ENCODE measurements around the gene CCDC85A. TPM values are rescaled to one million over a fixed set of nuclear protein-coding genes. Genes with fewer than 3 reads are reported as not detected.
"Not testable (repeated sequence)": the region's sequence is repeated elsewhere in the genome, so short reads cannot be mapped to it uniquely, and the experiment has no call there.

Gene CCDC85A
- total RNA-seq, 1 donor from 2014 or later: 2.2 TPM

DNA sequence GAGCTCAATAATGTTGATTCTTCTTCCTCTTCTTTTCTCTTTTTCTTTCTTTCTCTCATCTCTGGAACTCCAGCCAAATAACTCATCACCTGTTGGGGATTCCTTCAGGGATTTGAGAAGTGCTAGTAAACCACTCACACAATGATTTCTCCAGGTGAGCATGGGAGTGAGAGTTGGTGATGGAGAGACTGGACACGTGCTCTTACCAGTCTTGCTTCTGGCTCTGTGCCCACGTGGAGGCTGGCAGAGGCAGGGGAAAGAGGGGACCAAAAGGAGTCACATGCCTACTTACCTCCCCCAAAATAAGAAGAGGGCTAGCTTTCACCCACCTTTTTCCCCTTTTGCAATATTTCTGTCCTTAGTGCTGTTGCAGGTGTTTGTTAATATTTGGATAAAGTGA is 28.6 kb upstream of the CCDC85A start:
- Mint-ChIP-seq H3K4me1 (no peaks in the 10 kb centered on the region), H3K27me3 (ENCODE audit: low read depth) (peaks cover 11% of the 10 kb centered on the region), H3K4me3 (no peak overlapping the region), H3K27ac (no peak overlapping the region), H3K9me3 (peaks cover 3% of the 10 kb centered on the region), H3K36me3 (no peaks in the 10 kb centered on the region)
- no peak for DNase-seq (ENCODE audit: low spot score in 2 of 2, unreplicated experiment in 2 of 2)
- TF ChIP-seq, protein P1, sequence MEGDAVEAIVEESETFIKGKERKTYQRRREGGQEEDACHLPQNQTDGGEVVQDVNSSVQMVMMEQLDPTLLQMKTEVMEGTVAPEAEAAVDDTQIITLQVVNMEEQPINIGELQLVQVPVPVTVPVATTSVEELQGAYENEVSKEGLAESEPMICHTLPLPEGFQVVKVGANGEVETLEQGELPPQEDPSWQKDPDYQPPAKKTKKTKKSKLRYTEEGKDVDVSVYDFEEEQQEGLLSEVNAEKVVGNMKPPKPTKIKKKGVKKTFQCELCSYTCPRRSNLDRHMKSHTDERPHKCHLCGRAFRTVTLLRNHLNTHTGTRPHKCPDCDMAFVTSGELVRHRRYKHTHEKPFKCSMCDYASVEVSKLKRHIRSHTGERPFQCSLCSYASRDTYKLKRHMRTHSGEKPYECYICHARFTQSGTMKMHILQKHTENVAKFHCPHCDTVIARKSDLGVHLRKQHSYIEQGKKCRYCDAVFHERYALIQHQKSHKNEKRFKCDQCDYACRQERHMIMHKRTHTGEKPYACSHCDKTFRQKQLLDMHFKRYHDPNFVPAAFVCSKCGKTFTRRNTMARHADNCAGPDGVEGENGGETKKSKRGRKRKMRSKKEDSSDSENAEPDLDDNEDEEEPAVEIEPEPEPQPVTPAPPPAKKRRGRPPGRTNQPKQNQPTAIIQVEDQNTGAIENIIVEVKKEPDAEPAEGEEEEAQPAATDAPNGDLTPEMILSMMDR (IDR thresholded peaks at IDR 0.05; ENCODE audit: unreplicated experiment): no peak

DNA sequence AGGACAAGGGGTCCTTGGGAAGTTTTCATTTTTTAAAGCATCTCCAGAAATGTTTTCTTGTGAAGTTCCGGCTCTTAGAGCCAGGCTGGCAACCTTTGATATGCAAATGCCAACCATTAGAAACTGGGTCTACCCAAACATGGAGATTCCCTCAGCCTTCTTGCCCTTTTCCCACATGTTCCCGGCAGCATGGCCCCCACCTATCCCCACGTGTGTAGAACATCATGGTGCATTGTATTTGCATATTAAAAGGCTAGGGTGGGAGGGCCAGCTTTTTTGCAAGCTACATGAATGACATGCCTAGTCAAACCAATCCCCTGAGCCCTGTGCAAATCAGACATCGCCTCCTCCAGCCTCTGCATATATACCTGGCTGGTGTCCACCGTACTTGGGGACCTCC is 23.9 kb upstream of the CCDC85A start:
- H3K27me3 Mint-ChIP-seq (ENCODE audit: low read depth); H3K4me1 Mint-ChIP-seq; DNase-seq (ENCODE audit: low spot score in 2 of 2, unreplicated experiment in 2 of 2); H3K9me3 Mint-ChIP-seq; H3K27ac Mint-ChIP-seq; H3K4me3 Mint-ChIP-seq; H3K36me3 Mint-ChIP-seq: not testable (repeated sequence)

DNA sequence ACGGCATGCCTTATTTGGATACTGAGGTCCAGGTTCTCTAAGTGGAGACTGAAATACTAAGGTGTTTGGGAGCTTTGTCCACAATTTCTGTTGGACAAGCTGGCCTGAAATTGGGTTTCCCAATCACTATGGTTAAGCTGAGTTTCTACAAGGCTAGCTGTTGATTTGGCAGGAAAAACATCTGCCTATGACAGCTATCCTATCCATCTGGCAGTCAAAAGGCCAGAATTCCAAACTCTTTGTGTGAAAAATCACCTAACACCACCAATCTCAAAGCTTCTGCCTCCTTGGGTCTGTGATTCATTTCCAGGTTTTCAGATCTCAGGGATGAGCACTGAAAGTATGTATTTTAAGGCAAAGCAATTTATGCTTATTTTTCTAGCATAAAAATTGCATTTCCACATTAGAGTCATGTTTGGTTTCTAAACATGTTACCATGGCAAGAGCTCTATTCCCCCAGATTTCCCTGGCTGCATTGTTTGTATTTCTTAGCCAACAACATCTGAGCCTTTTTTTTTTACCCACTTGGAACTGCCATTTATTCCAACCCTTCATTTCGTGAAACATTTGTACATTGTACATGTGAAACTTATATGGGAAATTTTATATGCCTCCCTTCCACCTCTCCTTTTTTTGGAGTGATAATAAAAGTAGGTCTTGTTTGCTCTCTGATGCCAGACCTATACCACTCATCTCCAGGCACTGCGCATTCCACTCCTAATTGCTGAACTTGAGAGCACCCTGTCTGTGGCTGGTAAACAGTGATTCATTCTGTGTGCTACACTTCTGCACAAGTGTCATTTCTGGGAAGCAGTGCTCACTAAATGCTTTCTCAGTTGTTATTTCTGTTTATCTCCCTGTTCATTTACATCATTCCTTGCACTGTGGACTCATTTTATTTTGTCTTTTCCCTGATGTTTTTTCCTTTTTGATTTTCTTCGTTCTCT is 15.9 kb upstream of the CCDC85A start:
- Mint-ChIP-seq H3K27me3 (ENCODE audit: low read depth) (peaks cover 1% of the 10 kb centered on the region), H3K4me1 (peaks cover 10% of the 10 kb centered on the region), H3K27ac (peak overlapping the region; percentile 23), H3K9me3 (peaks cover 6% of the 10 kb centered on the region), H3K36me3 (peaks cover 3% of the 10 kb centered on the region), H3K4me3 (no peak overlapping the region)
- TF ChIP-seq, protein P1 (IDR thresholded peaks at IDR 0.05; ENCODE audit: unreplicated experiment): no peak
- DNase-seq (ENCODE audit: low spot score in 2 of 2, unreplicated experiment in 2 of 2): no peak

DNA sequence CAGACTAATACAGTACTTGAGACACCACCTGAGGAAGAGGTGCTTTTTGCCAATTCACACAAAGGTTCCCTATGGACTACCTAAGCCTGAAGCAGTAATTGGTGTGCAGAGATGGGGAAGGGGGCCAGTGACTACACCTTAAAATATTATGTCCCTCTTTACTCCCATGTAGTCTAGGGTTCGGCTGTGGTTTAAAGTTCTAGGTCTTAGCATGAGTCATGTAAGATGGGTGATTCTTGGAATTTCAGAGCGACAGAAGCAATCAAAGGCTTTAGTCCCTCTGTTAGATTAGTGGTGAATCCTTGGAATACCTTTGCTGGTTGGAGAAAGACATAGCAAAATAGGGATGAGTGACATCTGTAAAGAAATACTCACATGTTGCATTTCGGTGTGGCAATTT is 14.3 kb upstream of the CCDC85A start:
- H3K9me3 Mint-ChIP-seq: peaks cover 3% of the 10 kb centered on the region

DNA sequence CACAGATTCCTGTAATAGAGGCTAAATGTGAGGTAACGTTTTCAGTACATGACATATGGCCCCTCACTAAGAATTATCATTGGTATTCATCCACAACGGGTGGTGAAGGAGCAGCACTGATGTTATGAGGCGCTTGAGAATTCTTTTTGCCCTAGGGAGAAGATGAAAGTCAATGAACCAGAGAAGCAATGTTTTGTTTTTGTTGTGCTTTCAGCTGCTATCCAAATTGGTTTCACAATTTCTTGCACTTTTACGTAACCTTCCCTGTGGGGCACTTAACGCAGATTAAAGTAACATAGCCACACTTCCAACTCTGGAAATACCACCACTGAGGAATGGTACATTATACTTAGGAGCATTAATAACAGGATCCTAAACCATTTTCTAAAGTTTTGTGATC is 13.3 kb upstream of the CCDC85A start:
- Mint-ChIP-seq H3K27ac (no peak overlapping the region), H3K9me3 (peaks cover 3% of the 10 kb centered on the region)

More for the DNA sequence above, 14.3 kb upstream of the CCDC85A start:
- TF ChIP-seq, protein P1 (IDR thresholded peaks at IDR 0.05; ENCODE audit: unreplicated experiment): no peak
- DNase-seq (ENCODE audit: low spot score in 2 of 2, unreplicated experiment in 2 of 2): no peak
- H3K27me3 Mint-ChIP-seq (ENCODE audit: low read depth): peaks cover 1% of the 10 kb centered on the region
- H3K4me1 Mint-ChIP-seq: peaks cover 10% of the 10 kb centered on the region
- no peak overlapping the region for H3K4me3 Mint-ChIP-seq
- peaks cover 3% of the 10 kb centered on the region for H3K36me3 Mint-ChIP-seq
- H3K27ac Mint-ChIP-seq: no peak overlapping the region

DNA sequence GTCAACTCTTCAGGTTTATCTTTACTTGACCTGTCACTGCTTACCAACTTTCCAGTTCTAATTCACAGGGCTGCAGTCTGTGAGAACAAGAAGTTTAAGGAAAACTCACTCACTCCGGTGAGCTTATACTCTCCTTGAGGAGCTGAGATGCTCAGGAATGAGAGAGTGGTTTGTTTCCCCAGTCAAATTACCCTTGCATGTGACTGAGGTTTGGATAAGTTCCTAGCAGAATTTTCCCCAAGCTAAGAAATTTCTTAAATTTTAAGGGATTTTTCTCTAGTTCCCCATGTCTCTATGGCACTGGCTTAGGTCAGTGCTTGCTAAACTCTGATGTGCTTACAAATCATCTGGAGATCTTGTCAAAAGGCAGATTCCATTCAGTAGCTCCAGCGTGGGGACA is 12.8 kb upstream of the CCDC85A start:
- TF ChIP-seq, protein P1 (IDR thresholded peaks at IDR 0.05; ENCODE audit: unreplicated experiment): no peak

More for the DNA sequence above, 13.3 kb upstream of the CCDC85A start:
- no peak for DNase-seq (ENCODE audit: low spot score in 2 of 2, unreplicated experiment in 2 of 2)
- TF ChIP-seq, protein P1 (IDR thresholded peaks at IDR 0.05; ENCODE audit: unreplicated experiment): no peak
- Mint-ChIP-seq H3K4me3 (no peak overlapping the region), H3K4me1 (peaks cover 10% of the 10 kb centered on the region), H3K27me3 (ENCODE audit: low read depth) (peaks cover 1% of the 10 kb centered on the region), H3K36me3 (peaks cover 3% of the 10 kb centered on the region)

More for the DNA sequence above, 12.8 kb upstream of the CCDC85A start:
- Mint-ChIP-seq H3K27me3 (ENCODE audit: low read depth) (peaks cover 1% of the 10 kb centered on the region), H3K27ac (no peak overlapping the region), H3K4me1 (peaks cover 10% of the 10 kb centered on the region), H3K36me3 (peaks cover 3% of the 10 kb centered on the region), H3K4me3 (no peak overlapping the region), H3K9me3 (peaks cover 3% of the 10 kb centered on the region)
- DNase-seq (ENCODE audit: low spot score in 2 of 2, unreplicated experiment in 2 of 2): no peak
